GM12878 (cell line): ENCODE results near the gene NUP155. TPM values are rescaled to one million over a fixed set of nuclear protein-coding genes. Genes with fewer than 3 reads are reported as not detected.

ENCODE experiments used
- ATAC-seq: fragments of 200-7000 bp; cut with Tn5 transposase; 3 replicates; pipeline ENCODE4 v1.9.1; 2020; ENCODE audit warnings: mild to moderate bottlenecking, moderate library complexity
- BruUV-seq: library from RNA; stranded (reverse); fragments of 400-500 nt; replicated peaks from 2 replicates; lab custom pipeline; 2021; lab: Mats Ljungman, UMichigan
- CTCF ChIA-PET: fragments of 300-600 bp; sonication (Branson Sonifier 250); formaldehyde crosslinking; extraction: SDS; loops from one replicate; lab custom pipeline; 2021; ENCODE audit warnings: inconsistent platforms; lab: Yijun Ruan, JAX
- POLR2A ChIA-PET: fragments of 350-600 bp; formaldehyde crosslinking; extraction: SDS; loops from one replicate; lab custom pipeline; 2021; ENCODE audit warnings: inconsistent platforms; lab: Charles Lee
- RAD21 ChIA-PET: fragments of 300-600 bp; sonication (Branson Sonifier 250); formaldehyde crosslinking; loops from one replicate; lab custom pipeline; 2023; ENCODE audit warnings: antibody characterized with exemption; ENCODE audit not compliant: unreplicated experiment; lab: Charles Lee
- SMC1A ChIA-PET: fragments of 300-600 bp; sonication (Branson Sonifier 250); formaldehyde crosslinking; loops from one replicate; lab custom pipeline; 2023; ENCODE audit not compliant: unreplicated experiment, uncharacterized antibody; lab: Charles Lee
- DNase-seq: peaks from one replicate; pipeline ENCODE4 v3.0.0-alpha.2; 2011; ENCODE audit warnings: low read depth, low spot score
- FAIRE-seq: peaks from 3 replicates; lab custom pipeline; 2011; peaks lifted over from hg19 to GRCh38; lab: Jason Lieb, UNC
- H2AFZ ChIP-seq: 2 replicates; pipeline ENCODE4 v1.6.0; 2011; ENCODE audit warnings: low read depth, low read length, control low read depth; ENCODE audit not compliant: control insufficient read depth
- H3K27ac ChIP-seq: 2 replicates; pipeline ENCODE4 v1.5.1; 2011; ENCODE audit warnings: control low read depth; ENCODE audit not compliant: control insufficient read depth, insufficient read depth
- H3K27me3 ChIP-seq, 2 experiments: replicated peaks in 1 of 2; 2 replicates each; pipeline versions ENCODE4 v1.6.0 to v1.6.1; 2011; ENCODE audit warnings: low read length in 1 of 2; ENCODE audit not compliant: control insufficient read depth in 2 of 2, insufficient read depth in 2 of 2
- H3K36me3 ChIP-seq, 2 experiments: 2 replicates each; pipeline ENCODE4 v1.5.1; 2011; ENCODE audit warnings: low read length in 1 of 2; ENCODE audit not compliant: control insufficient read depth in 2 of 2, insufficient read depth in 2 of 2
- H3K4me1 ChIP-seq: 2 replicates; pipeline ENCODE4 v1.6.1; 2011; ENCODE audit warnings: mild to moderate bottlenecking, low read length, moderate library complexity, mixed read lengths; ENCODE audit not compliant: control insufficient read depth, insufficient read depth
- H3K4me2 ChIP-seq: 2 replicates; pipeline ENCODE4 v1.6.0; 2011; ENCODE audit warnings: control low read depth; ENCODE audit not compliant: control insufficient read depth, insufficient read depth
- H3K4me3 ChIP-seq: fragments of 200-600 bp; sonication (generic); 2 replicates; pipeline ENCODE4 v1.5.1; 2016
- H3K79me2 ChIP-seq: 2 replicates; pipeline ENCODE4 v1.6.0; 2011; ENCODE audit warnings: low read length; ENCODE audit not compliant: control insufficient read depth, insufficient read depth
- H3K9ac ChIP-seq: 2 replicates; pipeline ENCODE4 v1.8.0; 2011; ENCODE audit warnings: low read length, control low read depth, mixed read lengths; ENCODE audit not compliant: control insufficient read depth, insufficient read depth
- H3K9me3 ChIP-seq: replicated peaks from 3 replicates; pipeline ENCODE4 v1.5.1; 2011; ENCODE audit warnings: mild to moderate bottlenecking, low read length; ENCODE audit not compliant: control insufficient read depth, insufficient read depth
- H4K20me1 ChIP-seq: 2 replicates; pipeline ENCODE4 v1.6.0; 2011; ENCODE audit not compliant: control insufficient read depth, insufficient read depth
- CEBPZ ChIP-seq: fragments of 150-350 bp; IDR thresholded peaks from 2 replicates; pipeline ENCODE4 v1.6.1; 2016; ENCODE audit warnings: low read depth, low read length
- CHD1 ChIP-seq: IDR thresholded peaks from 2 replicates; pipeline ENCODE4 v1.6.1; 2012; ENCODE audit warnings: low read depth, low read length, improper control_type of control experiment
- DPF2 ChIP-seq: fragments of 450-650 bp; IDR thresholded peaks from 2 replicates; pipeline ENCODE4 v1.6.1; 2017; ENCODE audit warnings: mild to moderate bottlenecking
- IKZF1 ChIP-seq: fragments of 450-650 bp; conservative IDR thresholded peaks from 2 replicates; pipeline ENCODE4 v1.6.1; 2017; ENCODE audit warnings: antibody characterized with exemption, mild to moderate bottlenecking
- SIX5 ChIP-seq: IDR thresholded peaks from 2 replicates; pipeline ENCODE4 v1.6.1; 2011; ENCODE audit warnings: mild to moderate bottlenecking, low read depth, low read length, moderate library complexity; ENCODE audit not compliant: severe bottlenecking
- SP1 ChIP-seq: IDR thresholded peaks from one replicate; pipeline ENCODE4 v1.6.1; 2011; ENCODE audit warnings: low read depth, low read length
- SREBF2 ChIP-seq: IDR thresholded peaks from 2 replicates; pipeline ENCODE4 v1.6.1; 2012; ENCODE audit warnings: mild to moderate bottlenecking, low read length
- WGBS: methylation state at CpG from one replicate; pipeline ENCODE4 v1.1.6; 2016; ENCODE audit warnings: low lambda C conversion rate; ENCODE audit not compliant: insufficient replicate concordance, insufficient coverage; ENCODE audit errors: missing lambda C conversion rate; 5-methylcytosine and 5-hydroxymethylcytosine counted together
- in situ Hi-C: fragments of 300-500 bp; cut with MboI; formaldehyde crosslinking; loops from 9 replicates; pipeline ENCODE4 v1.14.3; 2018; ENCODE audit warnings: mixed read lengths
- intact Hi-C: fragments of 100-400 bp; cut with micrococcal nuclease; formaldehyde crosslinking; loops from one replicate; pipeline ENCODE4 v1.14.2; 2022; ENCODE audit not compliant: unreplicated experiment
- polyA plus RNA-seq, 11 experiments: library from polyadenylated mRNA; depleted of rRNA in 4 of 11; unstranded in 6 of 11; stranded (reverse) in 5 of 11; fragments of >200 nt; fragmentation: Nextera tagmentation in 4 of 11; fragmentation: Illumina TruSeq in 1 of 11; extraction: Ambion mirVana in 4 of 11; extraction: Trizol in 1 of 11; gene quantifications; 1 replicate in 1 of 11; 2 replicates in 10 of 11; pipeline versions ENCODE4 v1.2.1 to v1.2.3, GENCODE V29; 2011 to 2016; ENCODE audit warnings: inconsistent platforms in 2 of 11, missing spikeins in 2 of 11, low read depth in 1 of 11
- total RNA-seq, 4 experiments: library from RNA; depleted of rRNA in 3 of 4; stranded (reverse); fragments of >200 nt in 3 of 4; fragmentation: Illumina TruSeq in 1 of 4; extraction: Trizol in 1 of 4; gene quantifications; 2 replicates each; pipeline versions ENCODE4 v1.2.1 to v1.2.3, GENCODE V29; 2013 to 2021
- TF ChIP-seq, protein P1 (sequence below): fragments of 450-650 bp; IDR thresholded peaks from 2 replicates; pipeline ENCODE4 v1.6.1; 2016; ENCODE audit warnings: mild to moderate bottlenecking, moderate library complexity, borderline replicate concordance
- TF ChIP-seq, protein P2 (sequence below): fragments of 450-650 bp; IDR thresholded peaks from 2 replicates; pipeline ENCODE4 v1.6.1; 2016; ENCODE audit warnings: mild to moderate bottlenecking
- TF ChIP-seq, protein P3 (sequence below): fragments of 450-650 bp; IDR thresholded peaks from 2 replicates; pipeline ENCODE4 v1.6.1; 2017; ENCODE audit warnings: low read depth, mild to moderate bottlenecking, moderate library complexity

The NUP155 gene
- total and polyA plus RNA-seq, 10 of the 15 experiments (the other 5 are each of a cell fraction or from before 2014, with no cell fraction given) = 15.9 to 58.6 (median 37.1) TPM

GRCh38 chr5:37255774-37256358 is 115.0 kb downstream of the NUP155 start (continued):
- TF ChIP-seq SP1 (no peak), CHD1 (no peak)

DNA sequence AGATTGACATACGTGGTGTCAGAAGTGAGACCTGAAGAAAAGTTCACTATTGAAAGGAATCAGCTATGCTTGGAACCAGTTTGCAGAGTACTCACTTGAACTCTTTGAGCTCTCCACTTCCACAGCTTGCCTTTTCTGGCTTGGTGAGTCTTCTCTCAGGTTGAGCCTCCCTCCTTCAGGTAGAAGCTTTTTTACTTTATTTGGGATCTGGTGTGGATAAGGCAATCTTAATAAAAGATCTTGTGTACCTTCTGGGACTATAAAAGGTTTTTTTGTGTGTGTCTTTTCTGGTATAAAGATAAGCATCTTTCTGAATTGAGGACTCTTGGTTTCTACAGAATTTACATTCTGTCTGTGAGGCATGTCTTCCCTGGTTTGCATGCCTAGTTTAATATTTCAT is 116.3 kb downstream of the NUP155 start:
- FAIRE-seq = no peak
- 0 out of 2 replicates have a peak, but pooled peaks cover 2% of the 10 kb centered on the region for H3K4me1 ChIP-seq
- ChIA-PET POLR2A (no interaction called here), CTCF (no interaction called here), SMC1A (interaction anchor here (0.9 kb wide), 1 partner anchor 39 kb away, joined by 6 read pairs; no protein-coding TSS in a partner anchor), RAD21 (no interaction called here)
- no peaks in the 10 kb centered on the region for H4K20me1 ChIP-seq
- H2AFZ ChIP-seq = no peak overlapping the region
- in situ Hi-C loops = no loop called here
- H3K79me2 ChIP-seq = no peaks in the 10 kb centered on the region
- peaks cover 2% of the 10 kb centered on the region; the same call in 1 of the 3 replicates for H3K9me3 ChIP-seq
- no peak for ATAC-seq
- intact Hi-C loops = no loop called here
- no peak overlapping the region for H3K27ac ChIP-seq
- H3K4me2 ChIP-seq = no peak overlapping the region
- BruUV-seq = no TSS peak
- H3K36me3 ChIP-seq = no peaks in the 10 kb centered on the region
- DNase-seq = no peak
- 100% methylated on average over 1 of the region's 1 CpG for WGBS
- H3K9ac ChIP-seq = no peak overlapping the region
- no peak overlapping the region for H3K4me3 ChIP-seq
- no peaks in the 10 kb centered on the region for H3K27me3 ChIP-seq
- TF ChIP-seq SREBF2 (no peak), SP1 (no peak), IKZF1 (no peak), SIX5 (no peak), DPF2 (no peak), CEBPZ (no peak)
- TF ChIP-seq, protein P1, sequence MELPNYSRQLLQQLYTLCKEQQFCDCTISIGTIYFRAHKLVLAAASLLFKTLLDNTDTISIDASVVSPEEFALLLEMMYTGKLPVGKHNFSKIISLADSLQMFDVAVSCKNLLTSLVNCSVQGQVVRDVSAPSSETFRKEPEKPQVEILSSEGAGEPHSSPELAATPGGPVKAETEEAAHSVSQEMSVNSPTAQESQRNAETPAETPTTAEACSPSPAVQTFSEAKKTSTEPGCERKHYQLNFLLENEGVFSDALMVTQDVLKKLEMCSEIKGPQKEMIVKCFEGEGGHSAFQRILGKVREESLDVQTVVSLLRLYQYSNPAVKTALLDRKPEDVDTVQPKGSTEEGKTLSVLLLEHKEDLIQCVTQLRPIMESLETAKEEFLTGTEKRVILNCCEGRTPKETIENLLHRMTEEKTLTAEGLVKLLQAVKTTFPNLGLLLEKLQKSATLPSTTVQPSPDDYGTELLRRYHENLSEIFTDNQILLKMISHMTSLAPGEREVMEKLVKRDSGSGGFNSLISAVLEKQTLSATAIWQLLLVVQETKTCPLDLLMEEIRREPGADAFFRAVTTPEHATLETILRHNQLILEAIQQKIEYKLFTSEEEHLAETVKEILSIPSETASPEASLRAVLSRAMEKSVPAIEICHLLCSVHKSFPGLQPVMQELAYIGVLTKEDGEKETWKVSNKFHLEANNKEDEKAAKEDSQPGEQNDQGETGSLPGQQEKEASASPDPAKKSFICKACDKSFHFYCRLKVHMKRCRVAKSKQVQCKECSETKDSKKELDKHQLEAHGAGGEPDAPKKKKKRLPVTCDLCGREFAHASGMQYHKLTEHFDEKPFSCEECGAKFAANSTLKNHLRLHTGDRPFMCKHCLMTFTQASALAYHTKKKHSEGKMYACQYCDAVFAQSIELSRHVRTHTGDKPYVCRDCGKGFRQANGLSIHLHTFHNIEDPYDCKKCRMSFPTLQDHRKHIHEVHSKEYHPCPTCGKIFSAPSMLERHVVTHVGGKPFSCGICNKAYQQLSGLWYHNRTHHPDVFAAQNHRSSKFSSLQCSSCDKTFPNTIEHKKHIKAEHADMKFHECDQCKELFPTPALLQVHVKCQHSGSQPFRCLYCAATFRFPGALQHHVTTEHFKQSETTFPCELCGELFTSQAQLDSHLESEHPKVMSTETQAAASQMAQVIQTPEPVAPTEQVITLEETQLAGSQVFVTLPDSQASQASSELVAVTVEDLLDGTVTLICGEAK = no peak
- TF ChIP-seq, protein P2, sequence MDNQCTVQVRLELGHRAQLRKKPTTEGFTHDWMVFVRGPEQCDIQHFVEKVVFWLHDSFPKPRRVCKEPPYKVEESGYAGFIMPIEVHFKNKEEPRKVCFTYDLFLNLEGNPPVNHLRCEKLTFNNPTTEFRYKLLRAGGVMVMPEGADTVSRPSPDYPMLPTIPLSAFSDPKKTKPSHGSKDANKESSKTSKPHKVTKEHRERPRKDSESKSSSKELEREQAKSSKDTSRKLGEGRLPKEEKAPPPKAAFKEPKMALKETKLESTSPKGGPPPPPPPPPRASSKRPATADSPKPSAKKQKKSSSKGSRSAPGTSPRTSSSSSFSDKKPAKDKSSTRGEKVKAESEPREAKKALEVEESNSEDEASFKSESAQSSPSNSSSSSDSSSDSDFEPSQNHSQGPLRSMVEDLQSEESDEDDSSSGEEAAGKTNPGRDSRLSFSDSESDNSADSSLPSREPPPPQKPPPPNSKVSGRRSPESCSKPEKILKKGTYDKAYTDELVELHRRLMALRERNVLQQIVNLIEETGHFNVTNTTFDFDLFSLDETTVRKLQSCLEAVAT = no peak
- TF ChIP-seq, protein P3, sequence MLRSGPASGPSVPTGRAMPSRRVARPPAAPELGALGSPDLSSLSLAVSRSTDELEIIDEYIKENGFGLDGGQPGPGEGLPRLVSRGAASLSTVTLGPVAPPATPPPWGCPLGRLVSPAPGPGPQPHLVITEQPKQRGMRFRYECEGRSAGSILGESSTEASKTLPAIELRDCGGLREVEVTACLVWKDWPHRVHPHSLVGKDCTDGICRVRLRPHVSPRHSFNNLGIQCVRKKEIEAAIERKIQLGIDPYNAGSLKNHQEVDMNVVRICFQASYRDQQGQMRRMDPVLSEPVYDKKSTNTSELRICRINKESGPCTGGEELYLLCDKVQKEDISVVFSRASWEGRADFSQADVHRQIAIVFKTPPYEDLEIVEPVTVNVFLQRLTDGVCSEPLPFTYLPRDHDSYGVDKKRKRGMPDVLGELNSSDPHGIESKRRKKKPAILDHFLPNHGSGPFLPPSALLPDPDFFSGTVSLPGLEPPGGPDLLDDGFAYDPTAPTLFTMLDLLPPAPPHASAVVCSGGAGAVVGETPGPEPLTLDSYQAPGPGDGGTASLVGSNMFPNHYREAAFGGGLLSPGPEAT = no peak
